ENCODE results near the gene ZNF804B. TPM values are rescaled to one million over a fixed set of nuclear protein-coding genes. Genes with fewer than 3 reads are reported as not detected.

ZNF804B gene
- total and polyA plus RNA-seq, 2 of the 4 experiments (the other 2 are of a cell fraction), result not detected

- H3K9me1 ChIP-seq (ENCODE audit: insufficient read depth, low read length), result no peaks in the 10 kb centered on the region
- ChIA-PET CTCF (no interaction called here), POLR2A (ENCODE audit: unreplicated experiment) (no interaction called here)
- H3K9me3 ChIP-seq (ENCODE audit: control insufficient read depth, insufficient read depth, low read length), result peaks cover 3% of the 10 kb centered on the region
- H2AK5ac ChIP-seq (ENCODE audit: low read depth, low read length), result no peak overlapping the region
- WGBS, 2 experiments (ENCODE audit: extremely low coverage in 2 of 2, insufficient read length in 1 of 2), result no CpG with 5 or more reads among the region's 12 CpGs
- ATAC-seq (ENCODE audit: low read depth) (no peak), DNase-seq (no peak)
- no peak overlapping the region for H3K56ac ChIP-seq (ENCODE audit: extremely low read depth, insufficient read depth, low read length)
- dilution Hi-C loops (cut with HindIII; ENCODE audit: low sequenced_read_pairs, unreplicated experiment), result no loop called here
- no peaks in the 10 kb centered on the region for H3K36me3 ChIP-seq (ENCODE audit: control insufficient read depth, insufficient read depth, low read length)
- H2BK15ac ChIP-seq (ENCODE audit: low read depth, low read length), result no peak overlapping the region
- no peak overlapping the region for H3K27ac ChIP-seq (ENCODE audit: insufficient read depth, low read length)
- no peak overlapping the region for H4K5ac ChIP-seq (ENCODE audit: low read depth, low read length)
- H2BK5ac ChIP-seq (ENCODE audit: low read depth, low read length, poor library complexity, severe bottlenecking), result no peak overlapping the region
- no peaks in the 10 kb centered on the region for H3K27me3 ChIP-seq (ENCODE audit: control insufficient read depth, insufficient read depth, low read length)
- no peaks in the 10 kb centered on the region for H3K79me1 ChIP-seq (ENCODE audit: low read depth in 1 of 2, low read length in 2 of 2)
- H2BK20ac ChIP-seq (ENCODE audit: low read depth, low read length), result no peak overlapping the region
- H4K8ac ChIP-seq (ENCODE audit: low read depth in 2 of 2, low read length in 2 of 2), result no peak overlapping the region
- H3K4ac ChIP-seq (ENCODE audit: low read depth, low read length), result no peak overlapping the region
- no peak overlapping the region for H3K23ac ChIP-seq (ENCODE audit: low read depth, low read length)
- no peak overlapping the region for H2AFZ ChIP-seq (replicated peaks; ENCODE audit: low read length, poor library complexity)
- no peaks in the 10 kb centered on the region for H3K4me1 ChIP-seq (ENCODE audit: control insufficient read depth, insufficient read depth, low read length)
- in situ Hi-C loops (cut with MboI; ENCODE audit: low sequenced_read_pairs), result no loop called here
- BruUV-seq (replicated peaks), result no TSS peak
- no peak overlapping the region for H3K14ac ChIP-seq (replicated peaks; ENCODE audit: low read depth, low read length)
- TF ChIP-seq CTCF (conservative IDR thresholded peaks at IDR 0.05; ENCODE audit: low read depth, low read length), result no peak
- TF ChIP-seq MAZ (IDR thresholded peaks at IDR 0.05; ENCODE audit: borderline replicate concordance, low read depth, low read length), result no peak
- no peak for TF ChIP-seq USF2 (IDR thresholded peaks at IDR 0.05; ENCODE audit: low read depth, low read length)
- TF ChIP-seq CHD1 (IDR thresholded peaks at IDR 0.05; ENCODE audit: low read depth, low read length), result no peak
- no peak overlapping the region for H4K91ac ChIP-seq (ENCODE audit: insufficient read depth, low read depth, low read length)
- no peak overlapping the region for H3K4me3 ChIP-seq (ENCODE audit: insufficient read depth, low read depth, low read length)
- no peak overlapping the region for H3K4me2 ChIP-seq (ENCODE audit: low read depth, low read length)
- H2AK9ac ChIP-seq (replicated peaks; ENCODE audit: low read depth, low read length, poor library complexity), result no peak overlapping the region
- H2BK120ac ChIP-seq (ENCODE audit: low read depth, low read length), result no peak overlapping the region
- intact Hi-C loops (cut with micrococcal nuclease), result no loop called here
- H4K20me1 ChIP-seq (ENCODE audit: insufficient read depth, low read length), result no peaks in the 10 kb centered on the region
- no peak overlapping the region for H3K18ac ChIP-seq (ENCODE audit: low read depth, low read length)
- H3K9ac ChIP-seq (ENCODE audit: low read depth, low read length), result no peak overlapping the region
Observed at GRCh38 chr7:88845091-88845490, 85.6 kb downstream of the ZNF804B start.
